ENCODE results near the gene PSMA7.
"Not testable (repeated sequence)": the region's sequence is repeated elsewhere in the genome, so short reads cannot be mapped to it uniquely, and the experiment has no call there.

PSMA7 gene

GRCh38 chr20:62151835-62152364 lies 8.7 kb upstream of the PSMA7 start:
- Histone ChIP-seq H3K27me3 (ENCODE audit: control insufficient read depth in 1 of 2, insufficient read depth in 2 of 2, low read length in 2 of 2) (no peaks in the 10 kb centered on the region), H3K36me3 (ENCODE audit: control insufficient read depth in 2 of 2, insufficient read depth in 2 of 2, low read length in 2 of 2) (peaks cover 0 to 4% of the 10 kb centered on the region in 2 donors), H3K9ac (ENCODE audit: low read length in 2 of 2) (no peak overlapping the region), H3K27ac (ENCODE audit: low read length) (no peak overlapping the region), H3K9me3 (ENCODE audit: control insufficient read depth in 2 of 2, low read length in 2 of 2) (no peaks in the 10 kb centered on the region), H3K4me3 (ENCODE audit: low read length in 2 of 2) (no peak overlapping the region), H3K4me1 (ENCODE audit: control insufficient read depth, insufficient read depth, low read length) (peaks cover 22% of the 10 kb centered on the region)

- Histone ChIP-seq H3K36me3 (ENCODE audit: control insufficient read depth in 2 of 2, insufficient read depth in 2 of 2, low read length in 2 of 2) (peaks cover 0 to 4% of the 10 kb centered on the region in 2 donors), H3K27me3 (ENCODE audit: control insufficient read depth in 1 of 2, insufficient read depth in 2 of 2, low read length in 2 of 2) (no peaks in the 10 kb centered on the region), H3K4me3 (ENCODE audit: low read length in 2 of 2) (no peak overlapping the region), H3K4me1 (ENCODE audit: control insufficient read depth, insufficient read depth, low read length) (peaks cover 18% of the 10 kb centered on the region), H3K9me3 (ENCODE audit: control insufficient read depth in 2 of 2, low read length in 2 of 2) (no peaks in the 10 kb centered on the region), H3K9ac (ENCODE audit: low read length in 2 of 2) (no peak overlapping the region), H3K27ac (ENCODE audit: low read length) (no peak overlapping the region)
Measured at GRCh38 chr20:62151225-62151624, 8.0 kb upstream of the PSMA7 start.

- peaks cover 26% of the 10 kb centered on the region for H3K4me1 ChIP-seq (ENCODE audit: control insufficient read depth, insufficient read depth, low read length)
- H3K36me3 ChIP-seq (ENCODE audit: control insufficient read depth in 2 of 2, insufficient read depth in 2 of 2, low read length in 2 of 2), result peaks cover 0 to 4% of the 10 kb centered on the region in 2 donors
- no peak overlapping the region for H3K9ac ChIP-seq (ENCODE audit: low read length in 2 of 2)
- H3K9me3 ChIP-seq (ENCODE audit: control insufficient read depth in 2 of 2, low read length in 2 of 2), result no peaks in the 10 kb centered on the region
- H3K27me3 ChIP-seq (ENCODE audit: control insufficient read depth in 1 of 2, insufficient read depth in 2 of 2, low read length in 2 of 2), result no peaks in the 10 kb centered on the region
- H3K27ac ChIP-seq (ENCODE audit: low read length), result no peak overlapping the region
- no peak overlapping the region for H3K4me3 ChIP-seq (ENCODE audit: low read length in 2 of 2)
Measured at GRCh38 chr20:62150310-62150575, 7.0 kb upstream of the PSMA7 start.

- no peak overlapping the region for H3K27ac ChIP-seq (ENCODE audit: low read length)
- no peaks in the 10 kb centered on the region for H3K27me3 ChIP-seq (ENCODE audit: control insufficient read depth in 1 of 2, insufficient read depth in 2 of 2, low read length in 2 of 2)
- no peaks in the 10 kb centered on the region for H3K9me3 ChIP-seq (ENCODE audit: control insufficient read depth in 2 of 2, low read length in 2 of 2)
- no peak overlapping the region for H3K4me3 ChIP-seq (ENCODE audit: low read length in 2 of 2)
- no peak overlapping the region for H3K9ac ChIP-seq (ENCODE audit: low read length in 2 of 2)
- H3K4me1 ChIP-seq (ENCODE audit: control insufficient read depth, insufficient read depth, low read length), result peaks cover 31% of the 10 kb centered on the region
- peaks cover 0 to 4% of the 10 kb centered on the region in 2 donors for H3K36me3 ChIP-seq (ENCODE audit: control insufficient read depth in 2 of 2, insufficient read depth in 2 of 2, low read length in 2 of 2)
Measured at GRCh38 chr20:62149532-62150309, 6.5 kb upstream of the PSMA7 start.

GRCh38 chr20:62148908-62149314 lies 5.7 kb upstream of the PSMA7 start:
- H3K9me3 ChIP-seq (ENCODE audit: control insufficient read depth in 2 of 2, low read length in 2 of 2), result no peaks in the 10 kb centered on the region
- peaks cover 36% of the 10 kb centered on the region for H3K4me1 ChIP-seq (ENCODE audit: control insufficient read depth, insufficient read depth, low read length)
- H3K4me3 ChIP-seq (ENCODE audit: low read length in 2 of 2), result no peak overlapping the region
- no peaks in the 10 kb centered on the region for H3K27me3 ChIP-seq (ENCODE audit: control insufficient read depth in 1 of 2, insufficient read depth in 2 of 2, low read length in 2 of 2)
- no peak overlapping the region for H3K9ac ChIP-seq (ENCODE audit: low read length in 2 of 2)
- H3K27ac ChIP-seq (ENCODE audit: low read length), result no peak overlapping the region
- no peaks in the 10 kb centered on the region for H3K36me3 ChIP-seq (ENCODE audit: control insufficient read depth in 2 of 2, insufficient read depth in 2 of 2, low read length in 2 of 2)

- peaks cover 36% of the 10 kb centered on the region for H3K4me1 ChIP-seq (ENCODE audit: control insufficient read depth, insufficient read depth, low read length)
Measured at GRCh38 chr20:62148383-62148782, 5.2 kb upstream of the PSMA7 start.

GRCh38 chr20:62147528-62147927 lies 4.3 kb upstream of the PSMA7 start:
- Histone ChIP-seq H3K4me1 (ENCODE audit: control insufficient read depth, insufficient read depth, low read length) (peaks cover 36% of the 10 kb centered on the region), H3K36me3 (ENCODE audit: control insufficient read depth in 2 of 2, insufficient read depth in 2 of 2, low read length in 2 of 2) (no peaks in the 10 kb centered on the region), H3K27me3 (ENCODE audit: control insufficient read depth in 1 of 2, insufficient read depth in 2 of 2, low read length in 2 of 2) (no peaks in the 10 kb centered on the region), H3K9me3 (ENCODE audit: control insufficient read depth in 2 of 2, low read length in 2 of 2) (no peaks in the 10 kb centered on the region), H3K4me3 (ENCODE audit: low read length in 2 of 2) (no peak overlapping the region), H3K9ac (ENCODE audit: low read length in 2 of 2) (no peak overlapping the region), H3K27ac (ENCODE audit: low read length) (no peak overlapping the region)

More at GRCh38 chr20:62148383-62148782, 5.2 kb upstream of the PSMA7 start:
- not testable (repeated sequence) for H3K27ac ChIP-seq (ENCODE audit: low read length); H3K27me3 ChIP-seq (ENCODE audit: control insufficient read depth in 1 of 2, insufficient read depth in 2 of 2, low read length in 2 of 2); H3K9me3 ChIP-seq (ENCODE audit: control insufficient read depth in 2 of 2, low read length in 2 of 2); H3K4me3 ChIP-seq (ENCODE audit: low read length in 2 of 2); H3K36me3 ChIP-seq (ENCODE audit: control insufficient read depth in 2 of 2, insufficient read depth in 2 of 2, low read length in 2 of 2); H3K9ac ChIP-seq (ENCODE audit: low read length in 2 of 2)

GRCh38 chr20:62147125-62147524 lies 3.9 kb upstream of the PSMA7 start:
- Histone ChIP-seq H3K9me3 (ENCODE audit: control insufficient read depth in 2 of 2, low read length in 2 of 2) (no peaks in the 10 kb centered on the region), H3K4me1 (ENCODE audit: control insufficient read depth, insufficient read depth, low read length) (peaks cover 38% of the 10 kb centered on the region), H3K36me3 (ENCODE audit: control insufficient read depth in 2 of 2, insufficient read depth in 2 of 2, low read length in 2 of 2) (no peaks in the 10 kb centered on the region), H3K27ac (ENCODE audit: low read length) (no peak overlapping the region), H3K27me3 (ENCODE audit: control insufficient read depth in 1 of 2, insufficient read depth in 2 of 2, low read length in 2 of 2) (no peaks in the 10 kb centered on the region), H3K4me3 (ENCODE audit: low read length in 2 of 2) (no peak overlapping the region), H3K9ac (ENCODE audit: low read length in 2 of 2) (no peak overlapping the region)

GRCh38 chr20:62146019-62146755 lies 3.0 kb upstream of the PSMA7 start:
- no peak overlapping the region for H3K27ac ChIP-seq (ENCODE audit: low read length)
- peaks cover 47% of the 10 kb centered on the region for H3K4me1 ChIP-seq (ENCODE audit: control insufficient read depth, insufficient read depth, low read length)
- H3K9me3 ChIP-seq (ENCODE audit: control insufficient read depth in 2 of 2, low read length in 2 of 2), result no peaks in the 10 kb centered on the region
- no peaks in the 10 kb centered on the region for H3K27me3 ChIP-seq (ENCODE audit: control insufficient read depth in 1 of 2, insufficient read depth in 2 of 2, low read length in 2 of 2)
- no peak overlapping the region for H3K9ac ChIP-seq (ENCODE audit: low read length in 2 of 2)
- no peak overlapping the region for H3K4me3 ChIP-seq (ENCODE audit: low read length in 2 of 2)
- no peaks in the 10 kb centered on the region for H3K36me3 ChIP-seq (ENCODE audit: control insufficient read depth in 2 of 2, insufficient read depth in 2 of 2, low read length in 2 of 2)

- no peak overlapping the region for H3K27ac ChIP-seq (ENCODE audit: low read length)
- H3K4me1 ChIP-seq (ENCODE audit: control insufficient read depth, insufficient read depth, low read length), result peaks cover 53% of the 10 kb centered on the region
- H3K27me3 ChIP-seq (ENCODE audit: control insufficient read depth in 1 of 2, insufficient read depth in 2 of 2, low read length in 2 of 2), result no peaks in the 10 kb centered on the region
Measured at GRCh38 chr20:62145688-62146018, 2.5 kb upstream of the PSMA7 start.

More at GRCh38 chr20:62145688-62146018, 2.5 kb upstream of the PSMA7 start:
- no peaks in the 10 kb centered on the region for H3K36me3 ChIP-seq (ENCODE audit: control insufficient read depth in 2 of 2, insufficient read depth in 2 of 2, low read length in 2 of 2)
- H3K9ac ChIP-seq (ENCODE audit: low read length in 2 of 2), result no peak overlapping the region
- H3K9me3 ChIP-seq (ENCODE audit: control insufficient read depth in 2 of 2, low read length in 2 of 2), result no peaks in the 10 kb centered on the region
- peak overlapping the region in 1 of 2 donors; percentile 80 for H3K4me3 ChIP-seq (ENCODE audit: low read length in 2 of 2)
